MCF 10A (cell line): ENCODE measurements around the gene RASL11B. TPM values are rescaled to one million over a fixed set of nuclear protein-coding genes. Genes with fewer than 3 reads are reported as not detected.

Experiments used
- BruUV-seq: library from RNA; stranded (reverse); fragments of 400-500 nt; replicated peaks from 2 replicates; lab custom pipeline; 2021; lab: Mats Ljungman, UMichigan
- CTCF ChIA-PET: fragments of 300-600 bp; sonication (Branson Sonifier 250); formaldehyde crosslinking; extraction: SDS; loops from one replicate; lab custom pipeline; 2021; ENCODE audit warnings: antibody characterized with exemption, inconsistent platforms; lab: Yijun Ruan, JAX
- POLR2A ChIA-PET: fragments of 300-600, 350-650 bp; sonication (Branson Sonifier 250); formaldehyde crosslinking; extraction: SDS; loops from one replicate; lab custom pipeline; 2020; ENCODE audit warnings: antibody characterized with exemption, inconsistent platforms; lab: Yijun Ruan, JAX
- DNase-seq: peaks from one replicate; pipeline ENCODE4 v3.0.0-alpha.2; 2018; ENCODE audit not compliant: unreplicated experiment
- H3K27ac Mint-ChIP-seq: one replicate; pipeline ENCODE4 v1.8.0; 2022; ENCODE audit warnings: mild to moderate bottlenecking, low read depth, mixed read lengths; ENCODE audit not compliant: unreplicated experiment
- H3K27me3 Mint-ChIP-seq: one replicate; pipeline ENCODE4 v1.8.0; 2022; ENCODE audit warnings: mixed read lengths; ENCODE audit not compliant: insufficient read depth, unreplicated experiment
- H3K36me3 Mint-ChIP-seq: one replicate; pipeline ENCODE4 v1.8.0; 2022; ENCODE audit warnings: mild to moderate bottlenecking, moderate library complexity, mixed read lengths; ENCODE audit not compliant: insufficient read depth, unreplicated experiment
- H3K4me1 Mint-ChIP-seq: one replicate; pipeline ENCODE4 v1.8.0; 2022; ENCODE audit warnings: mixed read lengths; ENCODE audit not compliant: insufficient read depth, unreplicated experiment
- H3K4me3 Mint-ChIP-seq: one replicate; pipeline ENCODE4 v1.8.0; 2022; ENCODE audit warnings: mild to moderate bottlenecking, moderate library complexity, mixed read lengths; ENCODE audit not compliant: unreplicated experiment
- H3K9me3 Mint-ChIP-seq: one replicate; pipeline ENCODE4 v1.8.0; 2022; ENCODE audit warnings: mixed read lengths; ENCODE audit not compliant: unreplicated experiment
- CTCF ChIP-seq: fragments of 200-600 bp; IDR thresholded peaks from one replicate; pipeline ENCODE4 v1.8.0; 2022; ENCODE audit warnings: antibody characterized with exemption, mild to moderate bottlenecking; ENCODE audit not compliant: unreplicated experiment
- intact Hi-C: fragments of 100-400 bp; cut with micrococcal nuclease; formaldehyde crosslinking; loops from 2 replicates; pipeline ENCODE4 v1.14.1; 2022
- total RNA-seq: library from RNA; stranded (reverse); gene quantifications from 2 replicates; pipeline ENCODE4 v1.2.3, GENCODE V29; 2022

RASL11B gene
- total RNA-seq, 1 experiment from 2014 or later = 2.6 TPM

GRCh38 chr4:52822972-52823701, 39.0 kb upstream of the RASL11B start:
- intact Hi-C loops = loop anchor here (5.0 kb wide), 1 partner anchor 39 kb away; the partner anchor contains the start of gene RASL11B
- Mint-ChIP-seq H3K4me3 (no peak overlapping the region), H3K36me3 (no peaks in the 10 kb centered on the region), H3K27me3 (no peaks in the 10 kb centered on the region), H3K27ac (peak overlapping the region; percentile 92), H3K9me3 (peaks cover 8% of the 10 kb centered on the region), H3K4me1 (peaks cover 30% of the 10 kb centered on the region)
- TF ChIP-seq CTCF = no peak
- DNase-seq = peak; percentile 91
- POLR2A ChIA-PET = interaction anchor here (0.6 to 3.9 kb wide), 16 partner anchors 8 to 613 kb away, joined by 3 to 124 read pairs (median 4); partner anchors contain the start of gene USP46
- CTCF ChIA-PET = interaction anchor here (0.6 to 1.7 kb wide), 6 partner anchors 10 to 278 kb away, joined by 3 to 8 read pairs (median 4); no protein-coding TSS in a partner anchor
- no TSS peak for BruUV-seq

GRCh38 chr4:52823702-52824092, 38.4 kb upstream of the RASL11B start:
- no peak overlapping the region for H3K4me3 Mint-ChIP-seq
- no TSS peak for BruUV-seq
- ChIA-PET POLR2A (interaction anchor here (0.6 to 3.9 kb wide), 13 partner anchors 8 to 613 kb away, joined by 3 to 124 read pairs (median 4); partner anchors contain the start of gene USP46), CTCF (interaction anchor here (1.1 to 1.7 kb wide), 4 partner anchors 9 to 278 kb away, joined by 3 to 5 read pairs (median 4); no protein-coding TSS in a partner anchor)
- H3K27me3 Mint-ChIP-seq = no peaks in the 10 kb centered on the region
- H3K27ac Mint-ChIP-seq = peak overlapping the region; percentile 92
- peaks cover 8% of the 10 kb centered on the region for H3K9me3 Mint-ChIP-seq
- intact Hi-C loops = loop anchor here (5.0 kb wide), 1 partner anchor 39 kb away; the partner anchor contains the start of gene RASL11B
- no peak for DNase-seq
- H3K36me3 Mint-ChIP-seq = no peaks in the 10 kb centered on the region
- peaks cover 32% of the 10 kb centered on the region for H3K4me1 Mint-ChIP-seq
- TF ChIP-seq CTCF = no peak

GRCh38 chr4:52824270-52824602, 37.9 kb upstream of the RASL11B start:
- Mint-ChIP-seq H3K27ac (peak overlapping the region; percentile 92), H3K4me1 (peaks cover 37% of the 10 kb centered on the region), H3K9me3 (peaks cover 8% of the 10 kb centered on the region), H3K4me3 (no peak overlapping the region), H3K27me3 (no peaks in the 10 kb centered on the region), H3K36me3 (no peaks in the 10 kb centered on the region)
- no peak for TF ChIP-seq CTCF
- ChIA-PET CTCF (interaction anchor here (1.1 kb wide), 1 partner anchor 13 kb away, joined by 3 read pairs; no protein-coding TSS in a partner anchor), POLR2A (interaction anchor here (1.0 to 3.9 kb wide), 2 partner anchors 12 to 614 kb away, joined by 3 to 124 read pairs; no protein-coding TSS in a partner anchor)
- no peak for DNase-seq
- BruUV-seq = no TSS peak
- intact Hi-C loops = loop anchor here (5.0 kb wide), 1 partner anchor 38 kb away; the partner anchor contains the start of gene RASL11B
